Measurements from ENCODE around the gene MCAM. TPM values are rescaled to one million over a fixed set of nuclear protein-coding genes. Genes with fewer than 3 reads are reported as not detected.

MCAM gene
- total RNA-seq, 4 donors from 2014 or later: 103 to 198 (median 183) TPM

- intact Hi-C loops (cut with DNase I; ENCODE audit: low total_unique reads): no loop called here
- WGBS, 2 donors: 85 to 89% methylated on average over 3 of the region's 3 CpGs
- TF ChIP-seq CTCF (IDR thresholded peaks at IDR 0.05) (no peak), POLR2A (IDR thresholded peaks at IDR 0.05) (no peak)
- H3K4me3 ChIP-seq (ENCODE audit: low read depth, poor library complexity, severe bottlenecking): no peak overlapping the region
- DNase-seq (ENCODE audit: low spot score in 2 of 2): no peak
Measured at GRCh38 chr11:119266063-119266462, 50.9 kb downstream of the MCAM start.

GRCh38 chr11:119263352-119263940 is 53.5 kb downstream of the MCAM start:
- WGBS, 2 donors: 39 to 49% methylated on average over 3 of the region's 3 CpGs
- DNase-seq (ENCODE audit: low spot score in 2 of 2): no peak
- TF ChIP-seq CTCF (IDR thresholded peaks at IDR 0.05) (no peak), POLR2A (IDR thresholded peaks at IDR 0.05) (no peak)
- H3K4me3 ChIP-seq (ENCODE audit: low read depth, poor library complexity, severe bottlenecking): no peak overlapping the region
- intact Hi-C loops (cut with DNase I; ENCODE audit: low total_unique reads): no loop called here

- no peak for DNase-seq (ENCODE audit: low spot score in 2 of 2)
- H3K4me3 ChIP-seq (ENCODE audit: low read depth, poor library complexity, severe bottlenecking): no peak overlapping the region
- TF ChIP-seq CTCF (IDR thresholded peaks at IDR 0.05) (no peak), POLR2A (IDR thresholded peaks at IDR 0.05) (no peak)
- intact Hi-C loops (cut with DNase I; ENCODE audit: low total_unique reads): no loop called here
- 54 to 58% methylated on average over 5 of the region's 5 CpGs for WGBS, 2 donors
Measured at GRCh38 chr11:119262668-119263351, 54.1 kb downstream of the MCAM start.

- intact Hi-C loops (cut with DNase I; ENCODE audit: low total_unique reads): no loop called here
- H3K4me3 ChIP-seq (ENCODE audit: low read depth, poor library complexity, severe bottlenecking): no peak overlapping the region
- WGBS, 2 donors: 87 to 89% methylated on average over 3 of the region's 3 CpGs
- DNase-seq (ENCODE audit: low spot score in 2 of 2): no peak
- TF ChIP-seq POLR2A (IDR thresholded peaks at IDR 0.05): no peak
- no peak for TF ChIP-seq CTCF (IDR thresholded peaks at IDR 0.05)
Measured at GRCh38 chr11:119258983-119259382, 57.9 kb downstream of the MCAM start.

Small RNAs within 50 kb of the gene (microRNA-seq; reads per million reads assigned to microRNA genes)
- 0 to 1.1 reads per million in 2 donors for gene MIR6756 (ENCODE audit: borderline number of aligned reads in 1 of 2, borderline replicate concordance in 2 of 2)

Other genes with a start within 250 kb of the MCAM start
- gene VPS11, start 249.3 kb downstream of the MCAM start, total RNA-seq: 10 to 100 TPM; 30.2 to 44.1 (median 41.3) TPM
- gene HMBS, start 232.2 kb downstream of the MCAM start, total RNA-seq: 10 to 100 TPM in 3 of 4 donors, 1 to 10 TPM in 1; 8.8 to 11.9 (median 11.1) TPM
- 10 to 100 TPM; 18.9 to 46.9 (median 27.5) TPM for gene DPAGT1, start 215.3 kb downstream of the MCAM start, total RNA-seq
- gene C2CD2L, start 209.8 kb downstream of the MCAM start, total RNA-seq: 10 to 100 TPM; 16.8 to 27.2 (median 22.6) TPM
- gene HINFP, start 195.6 kb downstream of the MCAM start, total RNA-seq: 10 to 100 TPM; 15.0 to 39.6 (median 31.2) TPM
- gene ABCG4, start 168.1 kb downstream of the MCAM start, total RNA-seq: 1 to 10 TPM in 1 of 4 donors, under 1 TPM in 3; 0.52 to 1.1 (median 0.67) TPM
- gene NLRX1, start 148.4 kb downstream of the MCAM start, total RNA-seq: 10 to 100 TPM; 31.4 to 58.0 (median 47.1) TPM
- gene NHERF4, start 131.7 kb downstream of the MCAM start, total RNA-seq: under 1 TPM in 2 of 4 donors, not detected in 2; 0.27 to 0.53 TPM
- gene CBL, start 110.8 kb downstream of the MCAM start, total RNA-seq: 10 to 100 TPM; 11.7 to 14.6 (median 14.0) TPM
- 10 to 100 TPM in 3 of 4 donors, 1 to 10 TPM in 1; 6.7 to 16.8 (median 13.1) TPM for gene RNF26, start 17.4 kb upstream of the MCAM start, total RNA-seq
- gene C1QTNF5, start 23.8 kb upstream of the MCAM start, total RNA-seq: 10 to 100 TPM in 1 of 4 donors, 1 to 10 TPM in 3; 4.2 to 14.3 (median 8.6) TPM
- not detected for gene MFRP, start 29.6 kb upstream of the MCAM start, total RNA-seq
- gene USP2, start 64.6 kb upstream of the MCAM start, total RNA-seq: 10 to 100 TPM; 15.0 to 35.6 (median 18.1) TPM
- 10 to 100 TPM in 1 of 4 donors, 1 to 10 TPM in 1, under 1 TPM in 2; 0.52 to 15.3 (median 2.7) TPM for gene THY1, start 106.0 kb upstream of the MCAM start, total RNA-seq